ENCODE results near the gene HRH3.

Gene HRH3

GRCh38 chr20:62252342-62252966, 32.4 kb upstream of the HRH3 start:
- H3K27ac ChIP-seq (ENCODE audit: low read depth, low read length, poor library complexity, severe bottlenecking) = no peak overlapping the region
- no peak overlapping the region for H3K4me3 ChIP-seq (ENCODE audit: low read depth, low read length, poor library complexity, severe bottlenecking)
- H3F3A ChIP-seq (ENCODE audit: insufficient read depth, low read length) = no peaks in the 10 kb centered on the region
- H3K36me3 ChIP-seq (ENCODE audit: insufficient read depth, low read length) = peaks cover 12% of the 10 kb centered on the region
- no peaks in the 10 kb centered on the region for H3K9me2 ChIP-seq (ENCODE audit: low read depth, low read length)
- no peaks in the 10 kb centered on the region for H3K27me3 ChIP-seq (ENCODE audit: insufficient read depth, low read length)
- no peaks in the 10 kb centered on the region for H4K20me1 ChIP-seq (ENCODE audit: insufficient read depth, low read length)
- no peak overlapping the region for H3K4me2 ChIP-seq (ENCODE audit: low read length)
- peaks cover 9% of the 10 kb centered on the region for H3K4me1 ChIP-seq (ENCODE audit: insufficient read depth, low read length, severe bottlenecking)
- H3K79me2 ChIP-seq (ENCODE audit: insufficient read depth, low read length) = no peaks in the 10 kb centered on the region
- H3K9me3 ChIP-seq (ENCODE audit: low read length) = no peaks in the 10 kb centered on the region
- H3K9ac ChIP-seq (ENCODE audit: low read length) = no peak overlapping the region
- TF ChIP-seq, protein P1, sequence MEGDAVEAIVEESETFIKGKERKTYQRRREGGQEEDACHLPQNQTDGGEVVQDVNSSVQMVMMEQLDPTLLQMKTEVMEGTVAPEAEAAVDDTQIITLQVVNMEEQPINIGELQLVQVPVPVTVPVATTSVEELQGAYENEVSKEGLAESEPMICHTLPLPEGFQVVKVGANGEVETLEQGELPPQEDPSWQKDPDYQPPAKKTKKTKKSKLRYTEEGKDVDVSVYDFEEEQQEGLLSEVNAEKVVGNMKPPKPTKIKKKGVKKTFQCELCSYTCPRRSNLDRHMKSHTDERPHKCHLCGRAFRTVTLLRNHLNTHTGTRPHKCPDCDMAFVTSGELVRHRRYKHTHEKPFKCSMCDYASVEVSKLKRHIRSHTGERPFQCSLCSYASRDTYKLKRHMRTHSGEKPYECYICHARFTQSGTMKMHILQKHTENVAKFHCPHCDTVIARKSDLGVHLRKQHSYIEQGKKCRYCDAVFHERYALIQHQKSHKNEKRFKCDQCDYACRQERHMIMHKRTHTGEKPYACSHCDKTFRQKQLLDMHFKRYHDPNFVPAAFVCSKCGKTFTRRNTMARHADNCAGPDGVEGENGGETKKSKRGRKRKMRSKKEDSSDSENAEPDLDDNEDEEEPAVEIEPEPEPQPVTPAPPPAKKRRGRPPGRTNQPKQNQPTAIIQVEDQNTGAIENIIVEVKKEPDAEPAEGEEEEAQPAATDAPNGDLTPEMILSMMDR (IDR thresholded peaks at IDR 0.05; ENCODE audit: low read length) = no peak
- no peak for TF ChIP-seq EZH2 (IDR thresholded peaks at IDR 0.05; ENCODE audit: borderline replicate concordance, low read length)
- H2AFZ ChIP-seq (ENCODE audit: low read length) = no peak overlapping the region

DNA sequence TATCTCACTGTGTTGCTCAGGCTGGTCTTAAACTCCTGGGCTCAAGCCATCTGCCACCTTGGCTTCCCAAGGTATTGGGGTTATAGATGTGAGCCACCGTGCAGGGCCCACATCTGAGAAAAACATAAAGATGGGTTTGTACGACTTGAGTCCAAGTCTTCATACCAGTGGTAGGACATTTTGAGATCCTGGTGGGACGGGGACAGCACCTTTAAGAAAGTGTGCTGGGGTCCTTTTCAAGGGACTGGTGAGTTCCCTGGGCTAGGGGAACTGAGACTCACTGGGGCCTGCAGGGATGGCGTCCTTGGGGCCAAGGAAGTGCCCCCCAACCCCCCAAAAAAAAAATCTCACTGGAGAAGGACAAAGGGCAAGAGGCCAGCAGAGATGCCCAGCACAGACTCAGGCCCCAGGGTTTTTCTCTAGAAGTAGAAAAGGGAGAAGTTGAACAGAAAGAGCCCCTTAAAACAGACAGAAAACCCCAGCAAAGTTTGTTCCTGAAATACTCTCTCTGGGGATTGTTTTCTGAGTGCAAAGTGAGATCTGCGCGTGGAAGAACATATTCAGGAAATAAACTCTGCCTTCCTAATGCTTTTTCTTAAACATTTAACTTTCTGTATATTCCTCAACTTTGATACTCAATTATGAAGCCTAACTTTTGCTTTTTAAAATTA, 28.9 kb upstream of the HRH3 start:
- no peak overlapping the region for H3K4me2 ChIP-seq (ENCODE audit: low read length)
- H3K79me2 ChIP-seq (ENCODE audit: insufficient read depth, low read length) = no peaks in the 10 kb centered on the region
- H3K4me1 ChIP-seq (ENCODE audit: insufficient read depth, low read length, severe bottlenecking) = peaks cover under 1% of the 10 kb centered on the region
- no peaks in the 10 kb centered on the region for H3K9me3 ChIP-seq (ENCODE audit: low read length)
- peaks cover 4% of the 10 kb centered on the region for H3K36me3 ChIP-seq (ENCODE audit: insufficient read depth, low read length)
- H4K20me1 ChIP-seq (ENCODE audit: insufficient read depth, low read length) = no peaks in the 10 kb centered on the region
- H3K27ac ChIP-seq (ENCODE audit: low read depth, low read length, poor library complexity, severe bottlenecking) = no peak overlapping the region
- H3K4me3 ChIP-seq (ENCODE audit: low read depth, low read length, poor library complexity, severe bottlenecking) = no peak overlapping the region
- TF ChIP-seq, protein P1 (IDR thresholded peaks at IDR 0.05; ENCODE audit: low read length) = no peak
- TF ChIP-seq EZH2 (IDR thresholded peaks at IDR 0.05; ENCODE audit: borderline replicate concordance, low read length) = no peak
- H2AFZ ChIP-seq (ENCODE audit: low read length) = no peak overlapping the region
- no peaks in the 10 kb centered on the region for H3K27me3 ChIP-seq (ENCODE audit: insufficient read depth, low read length)
- no peak overlapping the region for H3K9ac ChIP-seq (ENCODE audit: low read length)
- no peaks in the 10 kb centered on the region for H3F3A ChIP-seq (ENCODE audit: insufficient read depth, low read length)
- H3K9me2 ChIP-seq (ENCODE audit: low read depth, low read length) = no peaks in the 10 kb centered on the region

- no peak overlapping the region for H3K9ac ChIP-seq (ENCODE audit: low read length)
- no peak overlapping the region for H2AFZ ChIP-seq (ENCODE audit: low read length)
- TF ChIP-seq, protein P1 (IDR thresholded peaks at IDR 0.05; ENCODE audit: low read length) = no peak
- no peak for TF ChIP-seq EZH2 (IDR thresholded peaks at IDR 0.05; ENCODE audit: borderline replicate concordance, low read length)
- no peak overlapping the region for H3K4me2 ChIP-seq (ENCODE audit: low read length)
- no peaks in the 10 kb centered on the region for H3K9me2 ChIP-seq (ENCODE audit: low read depth, low read length)
- no peaks in the 10 kb centered on the region for H3K79me2 ChIP-seq (ENCODE audit: insufficient read depth, low read length)
- no peaks in the 10 kb centered on the region for H4K20me1 ChIP-seq (ENCODE audit: insufficient read depth, low read length)
- H3K36me3 ChIP-seq (ENCODE audit: insufficient read depth, low read length) = peaks cover 9% of the 10 kb centered on the region; the same call in 1 of the 2 replicates
- H3F3A ChIP-seq (ENCODE audit: insufficient read depth, low read length) = no peaks in the 10 kb centered on the region
- no peaks in the 10 kb centered on the region for H3K27me3 ChIP-seq (ENCODE audit: insufficient read depth, low read length)
- H3K4me3 ChIP-seq (ENCODE audit: low read depth, low read length, poor library complexity, severe bottlenecking) = no peak overlapping the region
- no peak overlapping the region for H3K27ac ChIP-seq (ENCODE audit: low read depth, low read length, poor library complexity, severe bottlenecking)
- no peaks in the 10 kb centered on the region for H3K4me1 ChIP-seq (ENCODE audit: insufficient read depth, low read length, severe bottlenecking)
- H3K9me3 ChIP-seq (ENCODE audit: low read length) = no peaks in the 10 kb centered on the region
These were observed 27.0 kb upstream of the HRH3 start for GRCh38 chr20:62246872-62247652.

Data from OCI-LY1 (cell line).